ENCODE data around the gene KSR1.

KSR1 gene

GRCh38 chr17:27449541-27449940, 6.7 kb upstream of the KSR1 start:
- TF ChIP-seq, protein P1, sequence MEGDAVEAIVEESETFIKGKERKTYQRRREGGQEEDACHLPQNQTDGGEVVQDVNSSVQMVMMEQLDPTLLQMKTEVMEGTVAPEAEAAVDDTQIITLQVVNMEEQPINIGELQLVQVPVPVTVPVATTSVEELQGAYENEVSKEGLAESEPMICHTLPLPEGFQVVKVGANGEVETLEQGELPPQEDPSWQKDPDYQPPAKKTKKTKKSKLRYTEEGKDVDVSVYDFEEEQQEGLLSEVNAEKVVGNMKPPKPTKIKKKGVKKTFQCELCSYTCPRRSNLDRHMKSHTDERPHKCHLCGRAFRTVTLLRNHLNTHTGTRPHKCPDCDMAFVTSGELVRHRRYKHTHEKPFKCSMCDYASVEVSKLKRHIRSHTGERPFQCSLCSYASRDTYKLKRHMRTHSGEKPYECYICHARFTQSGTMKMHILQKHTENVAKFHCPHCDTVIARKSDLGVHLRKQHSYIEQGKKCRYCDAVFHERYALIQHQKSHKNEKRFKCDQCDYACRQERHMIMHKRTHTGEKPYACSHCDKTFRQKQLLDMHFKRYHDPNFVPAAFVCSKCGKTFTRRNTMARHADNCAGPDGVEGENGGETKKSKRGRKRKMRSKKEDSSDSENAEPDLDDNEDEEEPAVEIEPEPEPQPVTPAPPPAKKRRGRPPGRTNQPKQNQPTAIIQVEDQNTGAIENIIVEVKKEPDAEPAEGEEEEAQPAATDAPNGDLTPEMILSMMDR (conservative IDR thresholded peaks at IDR 0.05; ENCODE audit: low read depth, low read length) = no peak
- no peak overlapping the region for H3K4me3 ChIP-seq (ENCODE audit: low read depth, low read length)
- DNase-seq (ENCODE audit: low read depth) = no peak

- H3K4me3 ChIP-seq (ENCODE audit: low read depth, low read length) = no peak overlapping the region
- no peak for DNase-seq (ENCODE audit: low read depth)
- TF ChIP-seq, protein P1 (conservative IDR thresholded peaks at IDR 0.05; ENCODE audit: low read depth, low read length) = no peak
Measured at GRCh38 chr17:27449988-27450387, 6.3 kb upstream of the KSR1 start.

DNA sequence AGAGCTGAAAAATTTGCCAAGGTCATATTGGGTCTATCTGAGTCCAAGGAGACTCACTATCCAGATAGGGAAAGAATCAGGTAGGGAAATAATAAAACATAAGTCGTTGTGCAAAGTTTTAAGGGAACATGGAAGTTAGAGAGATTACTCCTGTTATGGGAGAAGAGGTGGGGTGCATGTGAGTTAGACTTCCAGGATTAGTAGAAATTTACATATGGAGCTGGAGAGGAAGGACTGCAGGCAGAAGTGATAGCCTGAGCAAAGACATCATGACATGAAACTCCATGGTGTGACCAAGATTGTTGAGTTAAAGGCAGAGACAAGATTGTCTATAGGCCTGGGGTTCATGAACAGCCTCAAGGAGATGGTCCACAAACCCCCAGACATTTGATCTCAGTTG, 5.8 kb upstream of the KSR1 start:
- TF ChIP-seq, protein P1 (conservative IDR thresholded peaks at IDR 0.05; ENCODE audit: low read depth, low read length) = no peak
- no peak for DNase-seq (ENCODE audit: low read depth)
- H3K4me3 ChIP-seq (ENCODE audit: low read depth, low read length) = no peak overlapping the region

DNA sequence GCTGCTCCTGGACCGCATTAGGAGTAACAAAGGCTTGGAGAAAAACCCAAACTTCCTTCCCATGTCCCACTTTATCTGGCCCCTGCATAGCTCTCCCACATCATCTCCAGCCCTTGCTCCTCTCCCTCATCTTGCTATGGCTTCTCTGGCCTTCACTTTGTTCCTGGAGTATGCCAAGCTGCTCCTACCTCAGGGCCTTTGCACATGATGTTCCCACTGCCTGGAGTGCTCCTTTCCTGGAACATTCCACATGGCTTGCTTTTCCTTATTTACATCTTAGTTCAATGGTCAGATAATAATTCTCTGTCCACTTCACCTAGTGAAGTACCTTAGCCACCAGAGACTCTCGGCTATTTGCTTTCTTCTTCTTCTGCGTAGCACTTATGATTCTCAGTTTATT, 4.3 kb upstream of the KSR1 start:
- DNase-seq (ENCODE audit: low read depth) = no peak
- TF ChIP-seq, protein P1 (conservative IDR thresholded peaks at IDR 0.05; ENCODE audit: low read depth, low read length) = no peak

DNA sequence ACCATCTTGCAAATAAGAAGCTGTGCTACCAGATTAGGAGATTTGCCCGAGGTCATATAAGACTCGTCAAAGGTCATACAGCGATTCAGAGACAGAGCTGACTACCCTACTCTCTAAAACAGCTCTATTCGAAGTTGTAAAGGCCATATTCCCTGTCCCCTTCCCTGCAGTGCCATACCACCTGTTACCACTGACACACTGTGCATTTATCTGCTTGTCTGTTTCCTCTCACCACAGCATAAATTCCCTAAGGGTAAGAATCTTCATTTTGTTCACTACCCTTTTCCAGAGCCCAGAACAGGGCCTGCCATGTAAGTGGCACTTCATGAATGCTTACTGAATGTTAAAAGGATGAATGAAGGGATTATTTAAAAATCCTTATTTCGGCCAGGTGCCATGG, 3.4 kb upstream of the KSR1 start:
- no peak for DNase-seq (ENCODE audit: low read depth)

More for the DNA sequence above, 4.3 kb upstream of the KSR1 start:
- no peak overlapping the region for H3K4me3 ChIP-seq (ENCODE audit: low read depth, low read length)

DNA sequence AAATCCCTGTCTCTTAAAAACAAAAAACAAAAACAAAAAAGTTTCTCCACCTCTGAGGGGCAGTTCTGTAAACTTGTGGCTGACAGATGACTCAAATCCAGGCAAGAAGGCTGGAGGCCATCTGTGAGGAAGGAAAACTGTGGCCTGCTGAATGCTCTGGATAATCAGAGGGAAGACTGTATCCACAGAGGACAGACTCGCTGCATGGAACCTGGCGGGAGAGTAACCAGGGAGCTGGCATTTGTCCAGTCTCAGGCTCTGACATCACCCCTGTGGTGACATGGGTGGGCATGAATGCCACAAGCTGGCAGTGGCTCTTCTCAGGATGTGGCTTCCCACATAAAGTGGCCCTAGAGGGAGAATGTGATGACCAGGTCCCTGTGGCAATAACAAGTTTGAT, 2.8 kb upstream of the KSR1 start:
- no peak overlapping the region for H3K4me3 ChIP-seq (ENCODE audit: low read depth, low read length)
- DNase-seq (ENCODE audit: low read depth) = no peak
- TF ChIP-seq, protein P1 (conservative IDR thresholded peaks at IDR 0.05; ENCODE audit: low read depth, low read length) = no peak

More for the DNA sequence above, 3.4 kb upstream of the KSR1 start:
- H3K4me3 ChIP-seq (ENCODE audit: low read depth, low read length) = no peak overlapping the region
- TF ChIP-seq, protein P1 (conservative IDR thresholded peaks at IDR 0.05; ENCODE audit: low read depth, low read length) = no peak

DNA sequence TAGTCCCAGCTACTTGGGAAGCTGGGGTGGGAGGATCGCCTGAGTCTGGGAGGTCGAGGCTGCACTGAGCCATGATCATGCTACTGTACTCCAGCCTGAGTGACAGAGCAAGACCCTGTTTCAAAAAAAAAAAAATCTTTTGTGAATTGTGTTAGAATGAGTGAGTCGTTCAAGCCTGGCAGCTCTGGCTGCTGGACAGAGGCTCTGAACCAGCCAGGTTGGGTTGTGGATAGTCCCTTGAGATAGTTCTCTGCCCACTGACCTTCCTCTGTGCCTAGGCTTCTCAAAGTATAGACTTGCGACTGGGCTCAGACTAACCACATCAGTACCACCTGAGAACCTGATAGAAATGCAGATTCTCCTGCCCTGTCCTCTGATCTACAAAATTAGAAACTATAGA, 2.2 kb upstream of the KSR1 start:
- no peak overlapping the region for H3K4me3 ChIP-seq (ENCODE audit: low read depth, low read length)
- TF ChIP-seq, protein P1 (conservative IDR thresholded peaks at IDR 0.05; ENCODE audit: low read depth, low read length) = no peak
- no peak for DNase-seq (ENCODE audit: low read depth)
